ENCODE measurements around the gene ADNP2. TPM values are rescaled to one million over a fixed set of nuclear protein-coding genes. Genes with fewer than 3 reads are reported as not detected.

ADNP2 gene
- total RNA-seq, 4 donors from 2014 or later: 11.9 to 19.8 (median 15.2) TPM

DNA sequence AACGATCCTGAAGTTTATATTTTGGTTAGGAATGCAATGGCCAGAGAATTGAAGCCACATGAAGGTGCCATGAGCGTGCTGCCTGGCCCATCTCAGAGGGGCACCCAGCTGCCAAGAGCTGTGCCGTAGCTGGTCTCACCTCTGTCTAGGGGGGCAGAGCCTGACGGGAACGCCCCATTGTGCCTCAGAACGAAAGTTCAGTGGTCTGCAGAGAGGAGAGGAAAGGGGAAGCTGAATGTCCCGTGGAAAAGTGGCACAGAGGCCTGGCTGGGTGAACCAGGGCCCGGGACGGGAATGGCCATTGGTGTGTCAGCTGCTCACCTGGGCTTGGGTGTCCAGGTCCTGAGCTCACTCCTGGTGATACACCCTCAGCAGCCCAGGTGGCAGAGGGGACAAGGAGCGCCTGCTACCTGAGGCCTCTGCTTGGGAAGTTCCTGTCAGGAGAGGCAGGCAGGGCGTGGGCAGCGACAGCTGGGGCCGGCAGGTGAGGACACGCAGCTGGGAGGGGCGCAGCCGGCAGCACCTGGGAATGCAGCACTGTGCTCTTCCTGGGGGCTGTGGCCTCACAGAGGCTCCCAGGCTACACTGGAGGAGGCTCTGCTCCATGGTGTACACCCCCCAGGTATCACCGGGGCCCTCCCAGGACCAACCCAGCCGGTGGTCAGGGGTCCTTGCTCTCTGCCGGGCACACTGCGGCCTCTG is 70.9 kb downstream of the ADNP2 start:
- TF ChIP-seq, protein P1, sequence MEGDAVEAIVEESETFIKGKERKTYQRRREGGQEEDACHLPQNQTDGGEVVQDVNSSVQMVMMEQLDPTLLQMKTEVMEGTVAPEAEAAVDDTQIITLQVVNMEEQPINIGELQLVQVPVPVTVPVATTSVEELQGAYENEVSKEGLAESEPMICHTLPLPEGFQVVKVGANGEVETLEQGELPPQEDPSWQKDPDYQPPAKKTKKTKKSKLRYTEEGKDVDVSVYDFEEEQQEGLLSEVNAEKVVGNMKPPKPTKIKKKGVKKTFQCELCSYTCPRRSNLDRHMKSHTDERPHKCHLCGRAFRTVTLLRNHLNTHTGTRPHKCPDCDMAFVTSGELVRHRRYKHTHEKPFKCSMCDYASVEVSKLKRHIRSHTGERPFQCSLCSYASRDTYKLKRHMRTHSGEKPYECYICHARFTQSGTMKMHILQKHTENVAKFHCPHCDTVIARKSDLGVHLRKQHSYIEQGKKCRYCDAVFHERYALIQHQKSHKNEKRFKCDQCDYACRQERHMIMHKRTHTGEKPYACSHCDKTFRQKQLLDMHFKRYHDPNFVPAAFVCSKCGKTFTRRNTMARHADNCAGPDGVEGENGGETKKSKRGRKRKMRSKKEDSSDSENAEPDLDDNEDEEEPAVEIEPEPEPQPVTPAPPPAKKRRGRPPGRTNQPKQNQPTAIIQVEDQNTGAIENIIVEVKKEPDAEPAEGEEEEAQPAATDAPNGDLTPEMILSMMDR (IDR thresholded peaks at IDR 0.05; ENCODE audit: low read depth): no peak

DNA sequence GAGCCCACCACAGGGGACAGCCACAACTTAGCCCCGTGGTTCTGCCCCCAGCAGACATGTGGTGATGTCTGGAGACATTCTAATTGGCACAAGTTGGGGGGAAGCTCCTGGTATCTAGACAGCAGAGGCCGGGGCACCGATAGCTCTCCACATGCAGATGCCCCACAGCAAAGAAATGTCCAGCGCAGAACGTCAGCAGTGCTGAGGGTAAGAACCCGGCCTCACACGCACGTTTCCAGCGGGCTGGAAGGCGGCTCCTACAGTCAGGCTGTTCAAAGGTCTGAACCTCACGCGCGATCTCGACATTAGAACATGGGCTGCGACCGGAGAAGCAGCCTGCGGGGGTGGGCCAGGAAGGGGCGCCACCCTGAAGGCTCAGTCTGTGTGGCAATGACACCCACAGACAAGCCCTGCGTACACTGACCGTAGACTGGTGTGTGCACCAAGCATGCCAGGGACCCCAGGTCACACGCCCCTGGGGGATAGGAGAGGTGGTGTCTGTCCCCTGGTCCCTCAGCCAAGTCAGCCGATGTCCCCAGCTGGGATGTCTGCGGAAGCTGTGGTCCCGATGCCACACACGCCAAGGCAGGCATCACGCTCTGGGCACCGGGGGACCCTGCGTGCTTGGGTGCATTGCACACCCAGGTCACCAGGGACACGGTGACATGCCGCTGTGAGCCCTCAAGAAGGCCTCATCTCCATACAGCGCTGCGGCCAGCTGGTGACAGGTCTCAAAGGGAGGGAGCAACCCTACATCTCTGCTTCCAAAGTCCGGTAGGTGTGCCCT is 71.9 kb downstream of the ADNP2 start:
- TF ChIP-seq, protein P1 (IDR thresholded peaks at IDR 0.05; ENCODE audit: low read depth): no peak

DNA sequence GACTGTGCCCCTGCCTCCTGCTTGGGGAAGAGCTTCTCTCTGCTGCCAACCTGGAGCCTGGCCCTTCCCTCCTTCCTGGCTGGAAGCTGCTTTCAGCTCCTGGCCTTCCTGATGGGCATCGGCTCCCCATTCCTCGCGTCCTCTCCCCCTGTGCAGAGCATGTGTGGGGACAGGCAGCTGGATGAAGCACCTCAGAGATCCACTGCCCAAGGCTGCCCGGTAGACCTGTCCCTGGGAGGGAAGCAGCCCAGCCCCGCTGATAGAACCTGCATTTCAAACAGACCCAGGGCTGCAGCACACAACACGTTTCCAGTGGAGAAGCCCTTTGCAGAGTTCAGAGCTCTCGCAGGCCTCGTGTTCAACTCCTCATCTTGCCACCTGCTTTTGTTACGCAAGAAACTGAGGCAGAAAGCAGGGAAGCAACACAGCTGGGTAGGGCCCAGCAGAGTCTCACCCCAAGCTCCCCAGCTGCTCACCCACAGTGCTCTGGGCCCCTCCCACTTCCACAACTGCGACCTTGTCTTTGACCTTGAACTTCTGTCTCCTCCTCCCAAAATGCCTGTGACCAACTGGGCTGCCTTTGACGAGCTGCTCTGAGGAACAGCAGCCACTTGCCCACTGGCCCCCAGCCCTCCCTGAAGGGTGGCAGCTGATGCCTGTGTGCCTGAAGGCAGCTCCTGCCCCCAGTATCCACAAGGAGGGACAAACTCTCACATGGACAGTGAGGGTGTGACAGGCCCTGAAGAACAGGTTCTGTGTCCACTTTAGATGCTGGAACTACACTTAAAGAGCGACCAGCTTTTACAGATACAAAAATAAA is 72.8 kb downstream of the ADNP2 start:
- TF ChIP-seq, protein P1 (IDR thresholded peaks at IDR 0.05; ENCODE audit: low read depth): no peak

DNA sequence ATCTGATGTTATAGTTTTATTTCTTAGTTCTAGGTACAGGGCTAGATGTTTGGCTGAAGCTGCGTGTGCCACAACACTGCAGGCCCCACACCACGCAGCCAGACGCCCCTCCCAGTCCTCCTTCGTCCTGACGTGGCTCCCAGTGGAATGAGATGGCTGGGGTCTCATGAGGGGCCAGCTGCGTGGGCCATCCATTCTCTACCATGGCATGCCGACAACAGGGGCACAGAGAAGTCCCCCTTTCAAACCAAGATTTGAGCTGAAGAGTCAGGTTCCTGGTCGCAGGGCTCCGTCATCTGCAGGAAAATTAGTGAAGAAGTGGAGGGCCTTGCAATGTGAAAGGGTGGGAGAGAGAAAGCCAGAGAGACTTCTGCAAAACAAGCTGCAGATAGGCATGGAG is 73.8 kb downstream of the ADNP2 start:
- TF ChIP-seq, protein P1 (IDR thresholded peaks at IDR 0.05; ENCODE audit: low read depth): no peak

DNA sequence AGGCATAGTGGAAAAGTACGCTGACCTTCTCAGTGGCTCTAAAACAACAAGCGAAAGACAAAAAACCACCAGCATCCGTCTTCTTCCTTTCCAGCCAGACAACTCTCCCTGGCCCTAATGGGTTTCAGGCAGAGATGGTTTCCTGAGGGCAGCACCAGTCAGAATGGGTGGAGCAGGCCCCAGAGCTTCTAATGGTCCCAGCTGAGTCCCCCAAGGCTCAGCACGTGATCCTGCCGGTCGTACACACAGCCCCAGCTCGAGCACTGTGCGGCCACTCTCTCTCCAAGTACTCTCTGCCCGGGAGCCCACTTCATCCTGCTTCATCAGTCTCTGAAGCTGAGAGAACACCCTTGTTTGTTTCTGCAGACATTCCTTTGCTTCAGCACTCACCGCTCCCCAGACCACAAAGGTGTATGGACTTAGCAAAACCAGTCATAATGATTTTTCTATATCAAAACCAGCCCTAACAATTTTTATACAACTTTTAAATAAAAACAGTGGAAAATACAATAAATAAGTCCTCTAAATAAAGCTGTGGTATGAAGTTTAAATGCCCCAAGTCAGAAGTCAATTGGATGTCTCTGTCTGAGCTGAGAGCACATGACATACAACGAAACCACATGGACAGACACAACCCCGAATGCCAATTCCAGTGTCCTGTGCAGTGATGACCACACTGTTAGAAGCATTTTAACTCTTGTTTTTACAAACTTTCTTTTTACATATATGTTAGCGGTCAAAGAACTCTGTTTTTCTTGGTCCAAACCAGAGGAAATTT is 74.4 kb downstream of the ADNP2 start:
- TF ChIP-seq, protein P1 (IDR thresholded peaks at IDR 0.05; ENCODE audit: low read depth): no peak

GRCh38 chr18:80184243-80184772 is 75.2 kb downstream of the ADNP2 start:
- TF ChIP-seq, protein P1 (IDR thresholded peaks at IDR 0.05; ENCODE audit: low read depth): no peak

All from subcutaneous adipose tissue (tissue), 4 donors.